Measurements from ENCODE around the gene KLRC4.
"Not testable (repeated sequence)": the region's sequence is repeated elsewhere in the genome, so short reads cannot be mapped to it uniquely, and the experiment has no call there.

KLRC4 gene

DNA sequence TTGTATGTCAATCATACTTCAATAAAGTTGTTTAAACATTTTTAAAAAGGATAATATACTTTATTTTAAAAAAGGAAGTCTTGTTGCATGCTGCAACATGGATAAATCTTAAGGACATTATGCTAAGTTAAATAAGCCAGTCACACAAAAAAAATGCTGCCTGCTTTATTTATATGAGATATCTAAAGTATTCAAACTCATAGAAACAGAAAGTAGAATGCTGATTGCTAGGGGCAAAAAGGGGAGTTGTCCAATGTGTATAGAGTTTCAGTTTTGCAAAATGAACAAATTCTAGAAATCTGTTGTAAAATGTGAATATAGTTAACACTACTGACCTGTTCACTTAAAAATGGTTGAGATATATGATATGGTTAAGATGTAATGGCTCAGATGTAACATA, 8.7 kb downstream of the KLRC4 start:
- no peak for DNase-seq
- intact Hi-C loops (cut with DNase I) = no loop called here

DNA sequence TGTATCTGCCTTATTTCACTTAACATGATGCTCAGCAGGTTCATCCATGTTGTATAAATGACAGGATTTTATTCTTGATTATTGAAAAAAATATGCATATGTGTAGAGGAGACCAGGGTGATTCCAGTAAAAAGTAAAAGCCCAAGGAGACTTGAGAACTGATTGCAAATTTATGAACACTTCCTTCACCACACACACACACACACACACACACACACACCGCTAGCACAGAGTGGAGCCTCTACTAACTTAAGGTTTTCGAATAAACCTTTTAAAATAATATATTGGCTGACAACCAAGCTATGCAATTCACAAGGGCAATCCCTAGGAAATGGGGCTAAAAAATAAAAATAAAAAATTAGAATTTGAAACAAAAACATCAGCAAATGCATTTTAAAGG, 11.4 kb downstream of the KLRC4 start:
- intact Hi-C loops (cut with DNase I) = no loop called here
- no peak for DNase-seq

DNA sequence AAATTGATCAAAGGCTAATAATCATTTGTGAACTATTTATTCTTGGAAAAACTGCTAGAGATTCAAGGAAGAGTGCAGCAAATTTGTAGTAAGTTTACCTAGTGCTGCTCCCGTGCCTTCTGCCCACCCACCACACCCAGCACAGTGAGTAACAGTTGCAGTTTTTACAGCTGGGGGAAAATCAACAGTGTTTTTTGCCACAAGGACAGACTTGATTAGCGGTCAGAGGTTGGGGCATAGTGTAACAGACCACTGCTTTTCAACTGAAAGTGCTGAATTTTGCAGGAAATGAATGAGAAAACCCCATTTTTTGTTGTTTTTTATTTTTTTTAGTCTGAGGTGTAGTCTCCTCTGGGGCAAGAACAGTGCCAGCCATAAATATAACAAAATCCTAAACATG, 12.3 kb downstream of the KLRC4 start:
- DNase-seq = no peak
- intact Hi-C loops (cut with DNase I) = no loop called here

DNA sequence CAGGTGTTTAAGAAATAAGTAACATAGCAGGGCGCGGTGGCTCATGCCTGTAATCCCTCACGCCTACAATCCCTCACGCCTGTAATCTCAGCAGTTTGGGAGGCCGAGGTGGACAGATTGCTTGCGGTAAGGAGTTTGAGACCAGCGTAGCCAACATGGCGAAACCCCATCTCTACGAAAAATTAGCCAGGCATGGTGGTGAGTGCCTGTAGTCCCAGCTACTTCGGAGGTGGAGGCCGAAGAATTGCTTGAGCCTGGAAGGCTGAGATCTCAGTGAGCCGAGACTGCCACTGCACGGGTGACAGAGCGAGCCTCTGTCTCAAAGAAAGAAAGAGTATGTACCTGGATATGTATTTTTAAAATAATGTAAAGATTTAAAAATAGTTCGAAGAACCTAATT, 13.4 kb downstream of the KLRC4 start:
- intact Hi-C loops (cut with DNase I) = not testable (repeated sequence)
- peak in 1 of 10 donors; percentile 37 for DNase-seq

DNA sequence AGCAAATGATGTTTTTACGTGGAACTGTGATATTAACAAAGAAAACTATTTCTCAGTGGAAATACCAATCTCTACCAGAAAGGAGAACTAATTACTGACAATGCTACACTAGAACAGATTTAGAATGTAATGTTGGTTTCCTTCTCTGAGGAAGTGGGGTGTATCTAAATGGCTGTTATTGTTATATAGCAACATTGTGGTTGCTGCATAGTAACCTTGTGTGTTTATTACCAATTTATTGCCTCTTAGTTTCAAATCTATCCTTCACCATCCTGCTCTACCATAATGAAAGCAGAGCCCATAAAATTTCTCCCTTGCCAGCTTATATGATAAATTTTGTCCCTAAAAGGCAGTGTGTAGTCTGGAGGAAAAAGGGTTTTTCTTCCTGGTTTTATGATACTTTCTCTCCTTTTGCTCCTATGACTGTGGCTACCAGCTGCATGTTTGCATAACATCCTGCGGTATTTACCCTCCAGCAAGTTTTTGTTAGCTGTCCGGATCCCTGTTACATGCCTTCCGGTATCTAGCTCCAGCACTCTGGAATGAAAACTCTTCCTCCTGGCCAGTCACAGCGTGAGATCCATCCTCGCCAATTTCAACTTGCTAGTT, 14.1 kb downstream of the KLRC4 start:
- intact Hi-C loops (cut with DNase I) = no loop called here
- DNase-seq = no peak

DNA sequence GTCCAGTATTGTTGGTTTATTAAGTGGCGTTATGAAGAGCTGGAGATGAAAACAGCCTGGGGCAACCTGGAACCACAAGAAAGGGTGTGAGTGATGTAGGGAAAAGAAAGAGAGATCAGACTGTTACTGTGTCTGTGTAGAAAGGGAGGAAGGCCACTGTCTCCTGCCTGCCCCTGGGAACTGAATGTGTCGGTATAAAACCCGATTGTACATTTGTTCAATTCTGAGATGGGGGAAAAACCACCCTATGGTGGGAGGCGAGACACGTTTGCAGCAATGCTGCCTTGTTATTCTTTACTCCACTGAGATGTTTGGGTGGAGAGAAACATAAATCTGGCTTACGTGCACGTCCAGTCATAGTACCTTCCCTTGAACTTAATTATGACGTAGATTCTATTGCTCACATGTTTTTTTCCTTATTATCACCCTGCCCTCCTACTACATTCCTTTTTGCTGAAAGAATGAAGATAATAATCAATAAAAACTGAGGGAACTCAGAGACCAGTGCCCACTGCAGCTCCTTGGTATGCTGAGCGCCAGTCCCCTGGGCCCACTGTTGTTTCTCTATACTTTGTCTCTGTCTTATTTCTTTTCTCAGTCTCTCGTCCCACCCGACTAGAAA, 14.9 kb downstream of the KLRC4 start:
- DNase-seq; intact Hi-C loops (cut with DNase I): not testable (repeated sequence)

DNA sequence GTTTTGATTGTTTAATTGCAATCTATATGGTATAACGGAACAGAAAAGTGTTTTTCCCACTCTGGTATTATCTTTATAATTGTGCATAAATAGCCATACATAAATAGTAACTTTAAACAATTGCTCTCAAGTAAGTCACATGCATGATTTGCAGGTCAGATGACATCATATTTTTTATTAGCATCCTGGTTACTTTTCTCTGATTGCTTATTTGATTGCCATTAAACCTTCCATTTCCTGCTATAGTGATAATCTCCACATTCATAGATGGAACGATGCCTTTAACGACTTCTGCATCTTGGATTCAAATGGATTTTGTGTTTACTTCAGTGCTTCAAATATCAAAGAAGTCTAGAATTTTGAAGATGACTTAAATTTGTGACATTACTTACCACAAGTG, 16.3 kb downstream of the KLRC4 start:
- intact Hi-C loops (cut with DNase I) = no loop called here
- no peak for DNase-seq

DNA sequence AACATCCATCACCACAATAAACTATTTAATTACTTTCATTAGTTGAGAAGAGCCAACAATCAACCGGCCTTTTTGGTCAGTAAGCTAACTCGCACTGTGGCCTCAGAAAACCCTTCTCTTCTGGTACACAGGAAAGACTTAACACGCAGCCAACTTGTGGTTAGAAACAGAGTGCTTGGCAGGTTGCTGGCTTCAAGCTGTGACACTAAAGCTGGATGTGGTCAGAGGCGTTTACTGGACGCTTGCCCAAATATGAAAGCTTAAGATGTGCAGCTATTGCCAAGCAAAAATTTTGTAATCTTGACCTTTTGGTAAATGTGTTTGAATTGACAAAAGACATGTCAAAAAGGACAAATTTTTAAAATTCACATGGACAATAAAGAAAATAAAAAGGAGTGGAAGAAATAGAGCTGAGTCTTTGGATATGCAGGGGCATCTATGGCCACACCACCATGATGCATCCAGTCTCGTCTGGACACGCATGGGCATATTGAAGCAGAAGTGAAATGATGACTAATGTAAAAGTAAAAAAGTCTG, 17.1 kb downstream of the KLRC4 start:
- DNase-seq = no peak
- intact Hi-C loops (cut with DNase I) = no loop called here

DNA sequence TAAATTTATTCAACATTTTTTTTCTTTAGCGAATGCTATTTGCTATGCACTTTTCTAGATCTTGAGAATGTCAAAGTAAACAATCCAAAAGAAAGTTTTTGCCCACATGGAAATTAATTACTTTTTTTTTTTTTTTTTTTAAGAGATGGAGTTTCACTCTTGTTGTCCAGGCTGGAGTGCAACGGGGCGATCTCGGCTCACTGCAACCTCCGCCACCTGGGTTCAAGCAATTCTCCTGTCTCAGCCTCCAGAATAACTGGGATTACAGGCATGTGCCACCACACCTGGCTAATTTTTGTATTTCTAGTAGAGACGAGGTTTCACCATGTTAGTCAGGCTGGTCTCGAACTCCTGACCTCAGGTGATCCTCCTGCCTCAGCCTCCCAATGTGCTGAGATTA, 18.6 kb downstream of the KLRC4 start:
- intact Hi-C loops (cut with DNase I) = not testable (repeated sequence)
- peak in 2 of 10 donors; percentile 55 to 69 for DNase-seq

DNA sequence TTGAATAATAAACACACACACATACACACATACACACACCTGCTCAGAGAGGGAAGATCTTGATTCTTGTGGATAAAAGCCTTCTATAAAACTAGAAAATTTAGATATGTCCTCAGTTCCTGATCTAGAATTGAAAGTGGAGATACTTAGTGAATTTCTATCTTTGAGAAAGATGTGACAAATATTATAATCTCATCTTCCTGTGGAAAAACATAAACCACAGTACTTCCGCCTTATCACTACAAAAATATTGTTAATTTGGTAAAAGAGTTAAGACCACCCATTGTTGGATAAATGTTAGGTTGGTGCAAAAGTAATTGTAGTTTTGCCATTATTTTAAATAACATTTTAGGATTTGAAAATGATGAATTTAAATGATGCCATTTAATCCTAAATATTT, 19.7 kb downstream of the KLRC4 start, which contains the start of gene KLRK1:
KLRK1 (minus strand) TSS at position 138 of the 400 bp plus-strand sequence. CDS start 1,231 bp downstream, outside the sequence.
- DNase-seq = no peak
- intact Hi-C loops (cut with DNase I) = no loop called here

DNA sequence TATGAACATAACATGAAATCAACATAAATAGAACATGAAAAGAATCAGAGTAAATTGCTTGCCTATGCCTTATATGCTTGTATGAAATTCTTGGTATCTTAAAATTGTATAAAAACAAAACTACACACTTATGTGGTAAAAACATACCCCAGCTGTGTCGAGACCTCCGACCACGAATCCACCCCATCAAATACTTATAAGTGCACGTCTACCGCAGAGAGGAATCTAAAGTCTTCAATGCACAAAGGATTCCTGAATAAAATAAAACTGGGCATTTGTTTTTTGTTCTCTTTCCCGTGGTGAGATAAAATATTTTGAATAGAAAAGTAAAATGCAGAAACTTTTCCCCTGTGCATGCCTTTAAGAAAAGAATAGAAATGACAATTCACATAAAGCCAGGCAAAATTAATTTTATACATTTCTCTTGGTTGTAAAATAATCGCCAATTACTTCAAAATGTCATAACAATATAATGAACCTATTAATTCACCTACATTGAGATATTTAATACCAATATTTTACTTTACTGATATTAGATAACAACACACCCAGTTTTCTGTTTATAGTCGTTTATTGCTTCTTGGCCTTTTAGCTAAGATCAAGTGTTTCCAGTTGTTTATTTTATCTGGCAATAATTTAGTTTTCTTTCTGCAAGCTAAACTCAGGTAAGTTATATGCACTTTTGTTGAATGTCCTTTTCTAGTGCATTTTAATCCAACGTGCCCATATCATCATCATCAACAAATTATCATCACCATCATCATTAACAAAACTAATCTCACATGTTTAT, 20.7 kb downstream of the KLRC4 start:
- no peak for DNase-seq
- intact Hi-C loops (cut with DNase I) = no loop called here

DNA sequence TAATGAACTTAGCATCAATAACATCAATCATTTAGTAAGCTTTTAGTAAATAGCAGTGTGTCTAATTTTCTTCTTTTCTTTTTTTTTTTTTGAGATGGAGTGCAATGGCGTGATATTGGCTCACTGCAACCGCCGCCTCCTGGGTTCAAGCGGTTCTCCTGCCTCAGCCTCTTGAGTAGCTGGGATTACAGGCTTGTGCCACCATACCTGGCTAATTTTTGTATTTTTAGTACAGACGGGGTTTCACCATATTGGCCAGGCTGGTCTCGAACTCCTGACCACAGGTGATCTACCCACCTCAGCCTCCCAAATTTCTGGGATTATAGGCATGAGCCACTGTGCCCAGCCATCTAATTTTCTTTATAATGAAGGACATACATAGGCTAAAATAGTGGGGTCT, 22.1 kb downstream of the KLRC4 start:
- intact Hi-C loops (cut with DNase I) = not testable (repeated sequence)

DNA sequence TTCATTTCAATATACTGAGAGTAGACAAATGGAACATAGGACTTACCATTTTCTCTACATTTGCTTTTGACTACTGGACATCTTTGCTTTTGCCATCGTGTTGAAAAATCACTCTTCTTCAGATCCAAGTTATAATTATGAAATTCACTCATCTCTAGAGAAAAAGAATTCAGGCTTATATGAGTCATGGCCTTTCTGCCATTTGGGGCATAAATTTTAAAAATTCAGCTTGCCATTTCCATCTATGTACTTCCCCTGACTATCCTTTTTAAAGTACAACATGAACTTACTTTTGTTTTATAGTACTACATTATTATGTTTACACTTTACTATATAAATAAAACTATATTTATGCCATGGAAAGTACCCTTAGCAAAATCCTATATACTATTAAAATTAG, 22.7 kb downstream of the KLRC4 start:
- no peak for DNase-seq
- intact Hi-C loops (cut with DNase I) = no loop called here

More for the DNA sequence above, 22.1 kb downstream of the KLRC4 start:
- not testable (repeated sequence) for DNase-seq

DNA sequence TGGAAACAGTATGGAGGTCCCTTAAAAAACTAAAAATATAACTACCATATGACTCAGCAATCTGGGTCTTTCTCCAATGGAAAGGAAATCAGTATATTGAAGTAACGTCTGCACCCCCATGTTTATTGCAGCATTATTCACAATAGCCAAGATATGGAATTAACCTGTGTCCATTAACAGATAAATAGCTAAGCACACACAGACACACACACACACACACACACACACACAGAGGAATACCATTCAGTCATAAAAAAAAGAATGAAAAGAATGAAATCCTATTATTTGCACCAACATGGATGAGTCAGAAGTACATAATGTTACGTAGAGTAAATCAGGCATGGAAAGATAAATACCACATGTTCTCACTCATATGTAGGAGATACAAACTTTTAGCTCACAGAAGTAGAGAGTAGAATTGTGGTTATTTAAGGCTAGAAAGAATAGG, 24.4 kb downstream of the KLRC4 start:
- DNase-seq = no peak
- intact Hi-C loops (cut with DNase I) = no loop called here

DNA sequence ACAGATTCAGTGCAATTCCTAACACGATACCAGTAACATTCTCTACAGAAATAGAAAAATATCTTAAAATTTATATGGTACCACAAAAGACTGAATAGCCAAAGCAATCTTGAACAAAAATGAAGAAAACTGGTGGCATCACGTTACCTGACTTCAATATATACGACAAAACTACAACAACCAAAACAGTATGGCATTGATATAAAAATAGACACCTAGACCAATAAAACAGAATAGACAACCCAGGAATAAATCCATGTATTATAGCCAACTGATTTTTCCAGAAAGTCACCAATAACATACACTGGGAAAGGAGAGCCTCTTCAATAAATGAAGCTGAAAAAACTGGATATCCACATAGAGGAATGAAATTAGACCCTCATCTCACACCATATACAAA, 25.4 kb downstream of the KLRC4 start:
- no peak for DNase-seq
- intact Hi-C loops (cut with DNase I) = no loop called here

DNA sequence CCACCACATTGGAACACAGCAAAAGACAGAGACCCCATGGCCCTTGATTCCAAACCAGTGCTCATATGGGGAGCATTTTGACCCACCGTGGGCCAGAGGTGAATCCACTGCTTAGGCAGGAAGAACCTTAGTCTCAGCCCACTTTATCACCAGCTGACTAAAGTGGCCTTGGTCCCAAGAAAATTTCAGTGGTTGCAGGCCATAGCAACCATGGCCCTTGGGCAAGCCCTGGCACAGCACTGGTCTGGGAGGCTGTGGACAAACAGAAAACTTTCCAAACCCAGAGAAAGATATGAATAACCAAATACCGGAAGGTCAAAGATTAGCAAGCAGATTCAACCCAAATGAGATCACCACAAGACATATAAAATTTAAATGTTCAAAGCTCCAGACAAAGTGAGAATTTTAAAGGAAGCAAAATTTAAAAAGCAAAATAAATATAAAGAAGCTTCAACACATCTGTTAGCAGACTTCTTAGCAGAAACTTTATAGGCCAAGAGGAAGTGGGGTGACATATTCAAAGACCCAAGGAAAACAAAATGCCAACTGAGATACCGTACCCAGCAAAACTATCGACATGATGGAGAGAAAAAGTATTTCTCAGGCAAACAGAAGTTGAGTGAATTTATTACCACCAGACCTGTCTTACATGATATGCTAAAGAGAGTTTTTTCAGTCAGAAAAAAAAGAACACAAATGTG, 27.5 kb downstream of the KLRC4 start:
- DNase-seq = no peak
- intact Hi-C loops (cut with DNase I) = no loop called here

DNA sequence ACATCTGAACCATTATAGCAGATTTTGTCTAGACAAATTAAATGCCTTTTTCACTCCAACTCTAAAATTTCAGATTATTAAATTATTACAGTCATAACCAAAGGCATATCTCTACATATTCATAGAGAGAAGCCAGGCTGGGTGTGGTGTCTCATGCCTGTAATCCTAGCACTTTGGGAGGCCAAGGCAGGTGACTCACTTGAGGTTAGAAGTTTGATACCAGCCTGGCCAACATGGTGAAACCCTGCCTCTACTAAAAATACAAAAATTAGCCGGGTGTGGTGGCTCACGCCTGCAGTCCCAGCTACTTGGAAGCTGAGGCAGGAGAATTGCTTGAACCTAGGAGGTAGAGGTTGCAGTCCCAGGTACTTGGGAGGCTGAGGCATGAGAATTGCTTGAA, 30.8 kb downstream of the KLRC4 start:
- DNase-seq; intact Hi-C loops (cut with DNase I): not testable (repeated sequence)

DNA sequence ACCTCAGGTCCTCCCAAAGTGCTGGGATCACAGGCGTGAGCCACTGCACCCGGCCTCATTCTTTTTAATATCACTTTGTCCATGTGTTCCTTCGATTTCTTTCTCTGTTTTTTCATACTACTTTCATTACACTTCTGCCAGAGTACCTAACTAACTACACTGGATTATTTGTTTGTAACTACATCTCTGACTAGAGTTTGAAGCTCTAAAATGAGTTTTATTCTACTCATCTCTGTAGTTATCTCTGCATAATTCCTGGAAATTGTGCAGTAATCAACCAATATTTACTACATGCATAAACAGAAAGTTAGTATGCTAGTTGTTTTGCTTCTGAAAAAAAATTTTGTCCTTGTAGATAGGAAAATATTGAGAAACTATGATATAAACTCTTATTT, 34.9 kb downstream of the KLRC4 start:
- intact Hi-C loops (cut with DNase I) = no loop called here
- DNase-seq = no peak

DNA sequence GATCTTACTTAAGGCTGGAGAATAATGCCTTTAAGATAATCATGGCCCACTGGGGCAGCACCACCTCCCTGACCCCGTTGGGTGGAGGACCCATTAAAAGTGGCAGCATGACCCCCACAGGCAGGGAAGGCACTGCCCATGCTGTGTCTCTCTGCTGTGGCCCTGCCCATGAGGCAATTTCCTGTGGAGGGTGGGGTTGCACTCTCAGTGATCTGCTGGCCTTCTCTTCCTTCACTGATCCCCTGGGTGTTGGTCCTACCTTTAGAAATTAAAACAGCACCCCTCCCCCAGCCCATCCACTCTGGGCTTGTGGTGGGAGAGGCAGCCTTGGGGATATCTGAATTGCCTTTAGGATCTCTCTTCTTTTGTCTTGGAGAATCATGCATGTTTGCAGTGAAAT, 37.0 kb downstream of the KLRC4 start:
- peak in 2 of 10 donors; percentile 67 to 72 for DNase-seq
- intact Hi-C loops (cut with DNase I) = no loop called here

DNA sequence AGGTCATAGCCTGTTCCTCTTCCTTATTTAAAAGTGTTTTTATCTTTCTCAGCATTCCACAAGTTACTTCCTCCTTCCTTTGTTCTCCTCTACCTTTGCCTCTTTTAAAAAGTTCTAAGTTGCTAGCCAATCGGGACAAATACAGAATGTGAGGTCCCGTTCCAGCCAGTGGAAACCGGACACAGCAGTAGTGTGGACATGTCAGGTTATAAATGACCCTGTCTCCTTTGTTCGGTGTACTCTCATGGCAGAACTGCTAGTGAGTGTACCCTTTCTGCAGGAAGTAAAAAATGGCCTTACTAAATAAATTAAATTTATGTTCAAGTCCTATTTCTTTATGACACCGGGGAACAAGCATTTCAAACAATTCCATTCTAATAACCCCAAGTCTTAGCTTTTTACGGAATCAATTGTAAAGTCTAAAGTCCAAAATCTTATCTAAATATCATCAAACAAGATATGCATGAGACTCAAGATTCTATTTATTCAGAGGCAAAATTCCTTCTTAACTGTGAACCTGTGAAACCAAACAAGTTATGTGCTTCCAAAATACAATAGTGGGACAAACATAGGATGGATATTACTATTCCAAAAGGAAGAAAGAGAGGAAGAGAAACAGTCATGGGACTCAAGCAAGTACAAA, 37.5 kb downstream of the KLRC4 start:
- intact Hi-C loops (cut with DNase I); DNase-seq: not testable (repeated sequence)
